Measurements from ENCODE around the gene REEP2.

REEP2 gene

GRCh38 chr5:138459311-138459933 lies 20.6 kb downstream of the REEP2 start:
- no peak overlapping the region for H3K4me3 ChIP-seq (IDR thresholded peaks at IDR 0.05; ENCODE audit: insufficient read depth, low read depth, low read length)
- H3K4me2 ChIP-seq = no peak overlapping the region
- H3K79me2 ChIP-seq (ENCODE audit: insufficient read depth, low read depth) = no peaks in the 10 kb centered on the region
- no peak for TF ChIP-seq CTCF (conservative IDR thresholded peaks at IDR 0.05; ENCODE audit: low read depth, low read length)
- H3K9ac ChIP-seq = no peak overlapping the region
- H4K20me1 ChIP-seq (ENCODE audit: insufficient read depth) = no peaks in the 10 kb centered on the region
- H3K27me3 ChIP-seq (ENCODE audit: insufficient read depth, low read depth) = no peaks in the 10 kb centered on the region; the same call in 1 of the 2 replicates
- no peak overlapping the region for H2AFZ ChIP-seq (ENCODE audit: low read depth)
- H3K27ac ChIP-seq = no peak overlapping the region
- H3K36me3 ChIP-seq (ENCODE audit: insufficient read depth) = no peaks in the 10 kb centered on the region
- peaks cover 6% of the 10 kb centered on the region for H3K4me1 ChIP-seq (ENCODE audit: low read depth, poor library complexity, severe bottlenecking)

GRCh38 chr5:138460032-138460693 lies 21.3 kb downstream of the REEP2 start:
- Histone ChIP-seq H3K27me3 (ENCODE audit: insufficient read depth, low read depth) (no peaks in the 10 kb centered on the region; the same call in 1 of the 2 replicates), H2AFZ (ENCODE audit: low read depth) (no peak overlapping the region), H3K4me3 (IDR thresholded peaks at IDR 0.05; ENCODE audit: insufficient read depth, low read depth, low read length) (no peak overlapping the region), H3K79me2 (ENCODE audit: insufficient read depth, low read depth) (no peaks in the 10 kb centered on the region), H3K4me1 (ENCODE audit: low read depth, poor library complexity, severe bottlenecking) (peaks cover 6% of the 10 kb centered on the region), H3K9ac (no peak overlapping the region), H3K36me3 (ENCODE audit: insufficient read depth) (no peaks in the 10 kb centered on the region), H3K4me2 (no peak overlapping the region), H4K20me1 (ENCODE audit: insufficient read depth) (no peaks in the 10 kb centered on the region), H3K27ac (no peak overlapping the region)
- no peak for TF ChIP-seq CTCF (conservative IDR thresholded peaks at IDR 0.05; ENCODE audit: low read depth, low read length)

- H3K4me2 ChIP-seq = no peak overlapping the region
- H3K27me3 ChIP-seq (ENCODE audit: insufficient read depth, low read depth) = no peaks in the 10 kb centered on the region; the same call in 1 of the 2 replicates
- H3K79me2 ChIP-seq (ENCODE audit: insufficient read depth, low read depth) = no peaks in the 10 kb centered on the region
- no peaks in the 10 kb centered on the region for H3K36me3 ChIP-seq (ENCODE audit: insufficient read depth)
- no peak for TF ChIP-seq CTCF (conservative IDR thresholded peaks at IDR 0.05; ENCODE audit: low read depth, low read length)
- H3K27ac ChIP-seq = no peak overlapping the region
- H4K20me1 ChIP-seq (ENCODE audit: insufficient read depth) = no peaks in the 10 kb centered on the region
- H2AFZ ChIP-seq (ENCODE audit: low read depth) = no peak overlapping the region
- peaks cover 6% of the 10 kb centered on the region for H3K4me1 ChIP-seq (ENCODE audit: low read depth, poor library complexity, severe bottlenecking)
- H3K4me3 ChIP-seq (IDR thresholded peaks at IDR 0.05; ENCODE audit: insufficient read depth, low read depth, low read length) = no peak overlapping the region
- H3K9ac ChIP-seq = no peak overlapping the region
Measured at GRCh38 chr5:138461343-138462125, 22.7 kb downstream of the REEP2 start.

- Histone ChIP-seq H3K4me1 (ENCODE audit: low read depth, poor library complexity, severe bottlenecking) (peaks cover 6% of the 10 kb centered on the region), H3K27me3 (ENCODE audit: insufficient read depth, low read depth) (0 out of 2 replicates have a peak, but pooled peaks cover 3% of the 10 kb centered on the region), H3K79me2 (ENCODE audit: insufficient read depth, low read depth) (no peaks in the 10 kb centered on the region), H3K9ac (peak overlapping the region; percentile 81), H2AFZ (ENCODE audit: low read depth) (peak overlapping the region; percentile 98), H3K4me2 (peak overlapping the region; percentile 97), H3K27ac (peak overlapping the region; percentile 78), H3K4me3 (IDR thresholded peaks at IDR 0.05; ENCODE audit: insufficient read depth, low read depth, low read length) (no peak overlapping the region), H3K36me3 (ENCODE audit: insufficient read depth) (no peaks in the 10 kb centered on the region), H4K20me1 (ENCODE audit: insufficient read depth) (no peaks in the 10 kb centered on the region)
- TF ChIP-seq CTCF (conservative IDR thresholded peaks at IDR 0.05; ENCODE audit: low read depth, low read length) = no peak
Measured at GRCh38 chr5:138463419-138464007, 24.7 kb downstream of the REEP2 start.
